OCI-M1 (cell line): ENCODE measurements around the gene NOL3.

ENCODE experiments used
- DNase-seq: peaks from one replicate; lab custom pipeline; 2025; lab: John Stamatoyannopoulos, UW

NOL3 gene

DNA sequence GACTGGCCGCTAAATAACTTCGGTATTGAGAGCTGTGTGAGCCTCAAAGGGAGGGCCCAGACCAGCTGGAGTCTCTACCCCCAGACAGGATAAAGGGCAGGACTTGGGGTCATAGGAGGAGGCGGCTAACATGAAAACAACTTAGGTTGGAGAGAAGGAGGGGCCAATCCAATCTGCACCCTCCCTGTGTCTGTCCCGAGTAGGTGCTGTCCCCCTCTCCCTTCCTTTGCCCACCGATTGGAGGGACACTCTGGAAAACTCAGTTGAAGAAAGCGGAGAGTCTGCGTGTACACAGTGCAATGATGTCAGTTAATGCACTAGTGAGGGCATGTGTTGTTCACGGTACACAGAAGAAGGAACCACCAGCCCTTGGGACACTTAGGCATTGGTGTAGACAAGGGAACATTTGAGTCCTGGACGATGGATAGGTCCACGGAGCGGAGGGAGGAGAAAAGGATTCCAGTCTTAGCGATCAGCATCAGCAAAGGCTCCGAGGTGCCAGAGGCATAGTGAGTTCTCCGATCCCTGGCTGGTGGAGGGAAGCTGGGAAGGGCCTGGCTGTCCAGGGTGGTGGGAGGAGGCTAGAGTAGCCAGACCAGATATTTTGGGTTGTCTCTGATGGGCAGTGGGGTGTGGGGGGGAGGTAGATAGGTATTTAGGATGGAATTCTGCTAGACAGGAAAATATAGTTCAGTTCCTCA, 761 bp downstream of the NOL3 start:
- no peak for DNase-seq

DNA sequence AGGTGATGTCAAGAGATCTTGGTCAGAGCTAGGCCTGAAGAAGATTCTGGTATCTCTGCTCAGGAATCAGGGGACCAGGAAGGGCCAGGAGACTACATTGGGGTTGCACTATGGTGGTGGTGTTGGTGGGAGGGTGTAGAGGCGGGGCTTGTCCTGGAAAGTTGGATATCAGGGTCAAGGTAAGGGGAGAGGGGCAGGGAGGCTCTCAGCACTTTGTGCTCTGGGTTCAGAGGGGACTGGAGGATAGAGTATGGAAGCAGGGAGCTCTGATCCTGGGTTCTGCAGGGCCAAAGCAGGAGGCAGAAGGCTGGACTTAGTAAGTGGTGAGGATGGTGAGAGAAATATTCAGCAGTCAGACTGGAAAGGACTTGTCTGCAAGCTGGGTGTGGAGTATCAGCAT, 3.0 kb downstream of the NOL3 start:
- no peak for DNase-seq

DNA sequence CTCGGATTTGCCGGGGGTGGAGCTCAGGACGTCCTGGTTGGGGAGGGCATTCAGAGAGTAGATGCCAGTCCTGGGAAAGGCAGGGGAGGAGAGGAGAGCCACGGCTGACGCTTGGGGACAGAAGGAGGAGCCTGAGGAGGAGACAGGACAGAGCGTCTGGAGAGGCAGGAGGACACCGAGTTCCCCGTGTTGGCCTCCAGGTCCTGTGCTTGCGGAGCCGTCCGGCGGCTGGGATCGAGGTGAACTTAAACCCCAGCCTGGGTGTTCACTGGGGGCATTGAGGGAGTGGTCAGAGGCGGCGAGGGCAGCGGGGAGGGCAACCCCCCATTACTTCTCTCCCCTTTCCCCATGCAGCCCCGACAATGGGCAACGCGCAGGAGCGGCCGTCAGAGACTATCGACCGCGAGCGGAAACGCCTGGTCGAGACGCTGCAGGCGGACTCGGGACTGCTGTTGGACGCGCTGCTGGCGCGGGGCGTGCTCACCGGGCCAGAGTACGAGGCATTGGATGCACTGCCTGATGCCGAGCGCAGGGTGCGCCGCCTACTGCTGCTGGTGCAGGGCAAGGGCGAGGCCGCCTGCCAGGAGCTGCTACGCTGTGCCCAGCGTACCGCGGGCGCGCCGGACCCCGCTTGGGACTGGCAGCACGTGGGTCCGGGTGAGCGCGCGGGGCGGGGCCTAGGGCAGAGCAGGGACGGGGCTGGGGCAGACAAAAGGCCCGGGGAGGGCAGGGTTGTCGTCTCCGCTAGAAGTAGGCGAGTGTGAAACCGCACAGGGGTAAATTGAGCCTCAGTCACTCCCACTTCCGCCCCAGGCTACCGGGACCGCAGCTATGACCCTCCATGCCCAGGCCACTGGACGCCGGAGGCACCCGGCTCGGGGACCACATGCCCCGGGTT, 3.7 kb downstream of the NOL3 start:
- peak; percentile 56 for DNase-seq

DNA sequence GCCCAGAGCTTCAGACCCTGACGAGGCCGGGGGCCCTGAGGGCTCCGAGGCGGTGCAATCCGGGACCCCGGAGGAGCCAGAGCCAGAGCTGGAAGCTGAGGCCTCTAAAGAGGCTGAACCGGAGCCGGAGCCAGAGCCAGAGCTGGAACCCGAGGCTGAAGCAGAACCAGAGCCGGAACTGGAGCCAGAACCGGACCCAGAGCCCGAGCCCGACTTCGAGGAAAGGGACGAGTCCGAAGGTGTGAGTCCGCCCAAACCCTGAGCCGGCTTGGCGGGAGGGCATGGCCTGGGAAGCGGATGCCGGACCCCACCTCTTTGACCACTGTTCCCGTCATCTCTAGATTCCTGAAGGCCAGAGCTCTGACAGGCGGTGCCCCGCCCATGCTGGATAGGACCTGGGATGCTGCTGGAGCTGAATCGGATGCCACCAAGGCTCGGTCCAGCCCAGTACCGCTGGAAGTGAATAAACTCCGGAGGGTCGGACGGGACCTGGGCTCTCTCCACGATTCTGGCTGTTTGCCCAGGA, 4.4 kb downstream of the NOL3 start:
- no peak for DNase-seq

DNA sequence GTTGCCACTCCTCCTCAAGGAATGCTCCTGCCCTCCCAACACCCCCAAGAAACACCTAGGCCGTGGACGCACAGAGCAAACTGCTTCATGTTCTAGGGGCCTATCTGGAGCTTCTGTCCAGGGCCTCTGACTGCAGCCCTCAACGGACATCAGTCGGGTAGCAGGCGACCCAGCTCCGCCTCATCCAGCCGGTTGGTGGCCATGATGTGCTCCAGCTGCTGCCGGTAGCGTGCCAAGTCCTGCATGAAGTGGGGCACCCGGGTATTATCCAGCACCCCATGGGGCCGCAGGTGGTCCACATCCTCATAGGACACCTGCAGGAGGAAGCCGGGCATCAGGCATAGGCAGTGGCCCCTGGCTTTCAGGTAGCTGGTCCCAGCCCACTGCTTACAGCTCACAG, 6.3 kb downstream of the NOL3 start:
- no peak for DNase-seq

DNA sequence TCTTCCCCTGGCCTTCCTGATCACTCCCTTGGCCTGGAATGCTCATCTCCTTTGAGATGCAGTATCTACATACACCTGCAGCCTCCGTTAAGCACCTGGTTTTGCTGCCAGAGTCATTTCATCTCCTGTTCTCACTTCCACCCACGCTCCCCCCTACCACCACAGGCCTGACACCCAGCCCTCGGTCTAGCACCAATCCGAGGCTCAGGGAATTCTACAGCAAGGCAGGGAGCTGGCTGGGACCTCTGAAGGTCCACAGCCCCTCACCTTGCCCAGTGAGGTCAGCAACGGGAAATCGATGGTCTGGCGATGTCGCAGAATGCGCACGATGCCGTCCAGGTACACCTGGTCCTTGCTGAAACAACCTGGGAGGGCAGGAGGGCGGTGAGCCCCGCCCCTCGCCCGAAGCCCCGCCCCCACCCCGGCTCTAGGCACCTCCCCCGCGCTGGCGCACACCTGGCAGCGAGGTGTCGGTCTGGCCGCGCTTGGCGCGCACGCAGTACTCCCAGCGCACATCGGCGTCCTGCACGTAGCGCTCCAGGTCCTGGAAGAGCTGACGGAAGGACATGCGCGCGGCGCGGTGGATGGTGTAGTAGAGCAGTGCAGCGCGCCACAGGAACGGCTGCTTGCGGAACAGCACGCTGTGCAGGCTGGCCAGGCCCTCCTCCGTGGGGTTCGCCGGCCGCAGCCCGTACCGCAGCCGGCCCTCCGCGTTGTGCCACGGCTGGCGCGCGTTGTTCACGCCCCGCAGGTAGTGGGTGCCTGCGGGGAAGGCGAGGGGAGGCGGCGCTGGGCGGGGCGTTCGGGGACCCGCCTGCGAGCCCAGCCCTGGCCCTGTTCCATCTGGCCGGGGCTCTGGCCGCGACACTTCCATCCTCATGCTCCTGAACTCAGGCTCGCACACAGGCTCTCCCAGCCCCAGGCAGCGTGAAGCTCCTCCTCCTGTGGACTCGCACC, 7.7 kb downstream of the NOL3 start:
- DNase-seq, result peak; percentile 39

DNA sequence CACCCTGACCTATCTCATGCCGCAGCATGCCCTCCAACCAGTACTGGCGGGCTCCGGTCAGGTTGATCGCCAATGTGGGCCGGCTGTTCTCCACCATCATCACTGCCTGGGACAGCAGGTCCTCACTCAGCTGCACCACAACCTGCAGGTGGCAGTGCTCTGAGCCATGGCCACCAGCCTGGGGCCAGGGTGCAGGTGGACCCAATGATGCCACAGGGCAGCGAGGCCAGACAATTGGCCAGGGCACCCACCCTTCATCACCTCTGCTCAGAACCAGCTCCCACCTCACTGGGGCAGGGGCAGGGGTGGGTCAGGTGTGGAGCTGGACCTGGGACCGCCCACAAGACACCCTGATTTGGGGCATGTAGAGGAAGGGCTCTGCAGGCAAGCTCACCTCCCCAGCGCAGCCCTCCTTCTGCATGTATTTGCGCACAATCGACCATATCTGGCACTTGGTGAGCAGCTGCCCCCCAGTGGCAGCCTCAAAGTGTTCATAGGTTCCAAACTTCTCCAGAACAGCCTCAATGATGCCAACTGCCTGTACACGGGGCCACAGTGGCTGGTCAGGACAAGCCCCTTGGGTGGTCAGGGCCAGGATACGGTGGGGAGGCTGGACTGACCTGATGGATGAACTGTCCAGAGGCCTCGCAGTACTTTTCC, 9.2 kb downstream of the NOL3 start:
- DNase-seq, result peak; percentile 22

DNA sequence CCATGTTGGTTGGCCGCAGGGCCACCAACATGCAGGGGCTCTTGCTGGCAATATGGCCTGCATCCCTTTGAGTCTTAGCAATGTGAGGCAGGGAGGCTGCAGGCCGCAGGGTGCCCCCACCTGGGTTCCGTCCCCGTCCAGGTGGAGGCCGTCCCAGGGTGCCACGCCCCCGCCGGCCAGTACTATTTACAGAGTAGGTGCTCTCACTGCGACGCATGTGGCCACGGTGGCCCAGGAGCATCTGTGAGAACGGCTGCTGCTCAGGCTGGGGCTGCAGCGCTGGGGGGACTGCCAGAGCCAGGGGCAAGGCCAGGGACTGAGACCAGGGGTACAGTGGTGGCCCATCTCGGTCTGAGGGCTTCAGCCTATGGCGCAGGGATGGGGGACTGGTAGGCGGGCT, 9.8 kb downstream of the NOL3 start:
- no peak for DNase-seq

DNA sequence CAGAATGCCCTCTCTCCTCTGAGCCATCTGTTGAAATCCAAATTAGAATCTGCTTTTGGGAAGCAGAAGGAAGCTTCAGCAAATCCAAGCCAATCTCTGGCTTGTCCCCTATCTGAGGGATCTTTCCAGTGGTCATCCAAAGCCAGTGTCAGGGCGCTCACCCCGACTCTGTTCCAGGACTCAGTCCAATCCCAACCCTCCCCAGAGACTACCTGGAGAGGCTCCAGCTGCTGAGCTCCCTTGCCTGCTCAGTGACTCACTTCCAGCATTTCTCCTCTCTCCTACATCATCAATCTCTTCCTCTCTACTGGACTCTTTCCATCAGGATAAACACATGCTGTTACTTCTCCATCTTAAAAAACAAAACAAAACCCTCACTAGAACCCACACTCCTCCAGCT, 11.0 kb downstream of the NOL3 start:
- no peak for DNase-seq

DNA sequence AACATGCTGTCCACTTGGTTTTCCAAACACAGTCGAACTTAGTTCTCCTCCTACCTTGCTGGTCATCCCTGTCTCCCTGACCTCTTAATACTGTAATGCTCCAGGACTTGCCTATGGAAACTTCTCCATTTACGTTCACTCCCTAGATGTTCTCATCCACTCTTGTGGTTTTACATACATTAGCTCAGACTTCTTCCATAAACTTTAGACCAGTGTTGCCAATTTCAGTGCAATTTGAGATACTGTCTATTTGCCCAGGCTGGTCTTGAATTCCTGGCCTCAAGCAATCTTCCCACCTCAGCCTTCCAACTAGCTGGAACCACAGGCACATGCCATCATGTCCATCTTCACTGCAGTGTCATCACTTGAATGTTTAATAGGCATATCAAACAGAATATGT, 11.9 kb downstream of the NOL3 start:
- DNase-seq, result no peak

DNA sequence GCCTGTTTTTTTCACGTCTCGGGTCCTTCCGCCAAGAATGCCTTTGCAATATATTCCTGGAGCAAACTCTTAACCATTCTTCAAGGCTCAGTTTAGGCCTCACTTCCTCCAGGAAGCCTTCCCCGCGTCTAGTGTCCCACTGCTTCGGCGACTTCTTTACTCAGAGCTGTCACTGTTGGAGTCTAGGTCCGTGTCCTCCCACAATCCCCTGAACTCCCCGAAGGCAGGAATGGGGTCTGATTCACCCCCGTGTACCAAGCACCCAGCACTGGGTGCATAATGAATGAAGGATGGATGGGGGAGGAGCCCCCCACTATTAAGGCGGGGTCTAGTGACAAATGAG, 12.9 kb downstream of the NOL3 start:
- no peak for DNase-seq

DNA sequence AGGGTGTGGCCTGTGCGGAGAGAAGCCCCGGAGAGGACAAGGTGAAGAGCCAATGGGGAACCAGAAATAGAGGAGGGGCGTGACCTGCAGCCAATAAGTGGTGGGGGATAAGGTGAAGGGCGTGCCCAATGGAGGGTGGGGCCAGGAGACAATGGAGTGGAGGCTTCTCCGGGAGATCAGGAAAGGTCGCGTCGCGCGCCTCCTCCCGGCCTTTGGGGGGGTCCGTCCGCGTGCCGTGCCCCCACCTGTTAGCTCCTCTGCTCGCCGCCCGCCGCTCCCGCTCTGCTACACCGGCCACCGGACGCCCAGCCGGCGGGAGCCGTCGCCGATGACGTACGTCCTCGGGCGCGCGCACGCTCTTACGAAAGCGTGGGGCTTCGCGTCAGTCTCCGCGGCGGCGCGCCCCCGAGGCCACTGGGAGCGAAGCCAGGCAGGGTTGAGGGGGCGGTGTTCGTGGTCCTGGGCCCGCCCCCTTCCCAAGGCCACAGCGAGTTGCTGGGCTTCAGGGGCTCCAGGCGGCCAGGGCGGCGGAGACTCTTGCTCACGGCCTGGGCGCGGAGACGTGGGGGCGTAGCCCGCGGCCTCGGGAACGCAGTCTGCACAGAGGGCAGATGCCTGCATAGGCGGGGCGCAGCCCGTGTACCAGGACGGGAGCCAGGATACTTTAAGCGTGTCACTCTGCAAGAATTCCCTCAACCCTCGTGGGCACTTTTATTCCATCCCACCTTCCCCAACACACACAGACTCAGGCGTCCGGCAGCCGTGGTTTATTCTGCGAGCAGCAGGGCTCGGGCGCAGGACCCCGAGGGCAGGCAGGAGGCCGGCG, 13.5 kb downstream of the NOL3 start, which contains the start of gene MATCAP1:
Gene MATCAP1, minus strand, starts transcription at position 337 of the 826 bp plus-strand sequence. CDS start 3,353 bp downstream, outside the sequence.
- DNase-seq, result peak; percentile 97

DNA sequence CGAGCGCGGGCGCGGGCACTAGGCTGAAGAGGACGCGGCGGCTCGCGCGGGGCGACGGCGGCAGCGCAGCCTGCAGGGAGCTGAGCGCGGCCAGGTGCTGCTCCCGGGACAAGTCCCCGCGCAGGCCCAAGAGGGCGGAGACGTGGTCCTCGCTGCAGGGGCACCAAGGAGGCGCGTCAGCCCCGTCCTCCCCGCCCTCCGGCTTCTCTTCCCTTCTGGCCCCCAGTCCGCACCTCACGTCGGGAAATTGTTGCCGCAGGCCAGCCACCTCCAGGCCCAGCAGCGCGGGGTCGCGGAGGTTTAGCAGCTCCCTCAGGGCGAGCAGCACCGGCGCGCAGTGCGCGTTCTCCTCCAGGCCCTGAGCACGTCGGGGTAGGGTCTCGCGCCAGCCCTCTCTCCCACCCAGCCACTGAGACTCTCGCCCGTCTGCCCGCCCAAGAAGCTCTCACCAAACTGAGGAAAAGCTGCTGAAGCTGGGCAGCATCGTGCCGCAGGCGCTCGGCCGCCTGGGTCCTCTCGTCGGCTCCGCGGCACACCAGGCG, 14.2 kb downstream of the NOL3 start:
- DNase-seq, result no peak

DNA sequence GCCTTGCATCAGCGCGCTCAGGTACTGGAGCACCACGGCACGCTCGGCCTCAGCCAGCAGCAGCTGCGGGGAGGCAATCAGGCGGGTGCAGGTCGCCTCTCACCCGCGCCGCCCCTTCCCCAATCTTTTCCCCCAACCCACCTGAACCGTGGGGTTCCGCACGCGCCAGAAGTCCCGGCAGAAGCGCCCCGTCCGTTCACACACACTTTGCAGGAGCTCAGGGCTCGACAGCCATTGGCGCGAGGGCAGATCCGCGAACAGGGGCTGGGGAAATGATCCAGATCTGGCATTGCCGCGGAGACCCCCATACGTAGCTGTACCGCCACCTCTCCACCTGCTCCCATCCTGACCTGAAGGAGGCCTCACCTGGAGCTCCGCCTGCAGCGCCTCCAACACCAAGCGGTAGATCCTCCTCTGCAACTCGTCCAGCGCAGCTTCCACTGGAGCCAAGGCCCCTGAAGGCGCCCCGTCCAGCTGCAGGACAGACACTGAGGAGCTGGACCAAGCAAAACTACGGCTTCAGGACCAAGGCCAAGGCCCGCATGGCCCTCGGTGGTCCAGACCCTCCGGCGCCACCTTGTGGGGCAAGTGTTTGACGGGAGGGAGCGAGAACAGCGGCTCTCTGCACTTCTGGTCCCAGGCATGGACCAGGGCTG, 14.8 kb downstream of the NOL3 start:
- DNase-seq, result peak; percentile 94

DNA sequence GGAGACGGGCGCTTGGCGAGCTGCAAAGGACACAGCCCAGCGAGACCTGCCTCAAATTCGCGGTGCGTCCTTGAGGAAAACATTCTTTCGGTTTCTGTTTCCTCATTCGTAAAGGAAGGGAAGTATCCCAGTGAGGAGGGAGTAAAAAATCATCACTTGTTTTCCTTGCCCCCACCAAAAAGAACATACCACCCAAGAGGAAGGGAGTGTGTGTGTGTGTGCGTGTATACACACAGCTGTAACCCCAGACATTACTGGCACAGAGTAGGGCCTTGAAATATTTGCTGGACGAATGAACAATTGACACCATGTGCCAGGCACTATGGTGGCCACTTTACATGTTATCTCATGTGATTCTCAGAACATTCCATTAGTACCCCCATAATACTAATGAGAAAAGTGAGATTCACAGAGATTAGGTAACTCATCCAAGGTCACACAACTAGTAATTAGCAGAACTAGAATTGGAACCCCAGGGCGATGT, 15.4 kb downstream of the NOL3 start:
- DNase-seq, result no peak

DNA sequence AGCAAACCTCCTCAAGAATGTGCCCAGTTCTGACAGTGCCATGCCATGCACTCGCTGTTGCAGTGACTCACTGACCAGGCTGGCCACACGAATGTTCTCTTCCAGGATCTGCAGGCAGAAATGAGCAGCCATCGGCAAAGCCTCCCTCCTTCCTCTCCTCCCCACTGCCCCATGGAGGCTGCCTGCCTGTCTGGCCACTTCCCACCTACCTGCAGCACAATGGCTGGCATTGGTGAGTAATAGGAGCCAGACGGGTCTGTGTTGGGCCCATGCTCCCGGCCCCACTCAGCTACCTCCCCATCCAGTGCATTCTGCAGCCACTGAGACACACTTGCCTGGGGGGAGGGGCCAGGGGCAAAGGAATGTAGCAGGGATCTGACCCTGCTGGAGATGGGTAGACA, 16.2 kb downstream of the NOL3 start:
- no peak for DNase-seq

DNA sequence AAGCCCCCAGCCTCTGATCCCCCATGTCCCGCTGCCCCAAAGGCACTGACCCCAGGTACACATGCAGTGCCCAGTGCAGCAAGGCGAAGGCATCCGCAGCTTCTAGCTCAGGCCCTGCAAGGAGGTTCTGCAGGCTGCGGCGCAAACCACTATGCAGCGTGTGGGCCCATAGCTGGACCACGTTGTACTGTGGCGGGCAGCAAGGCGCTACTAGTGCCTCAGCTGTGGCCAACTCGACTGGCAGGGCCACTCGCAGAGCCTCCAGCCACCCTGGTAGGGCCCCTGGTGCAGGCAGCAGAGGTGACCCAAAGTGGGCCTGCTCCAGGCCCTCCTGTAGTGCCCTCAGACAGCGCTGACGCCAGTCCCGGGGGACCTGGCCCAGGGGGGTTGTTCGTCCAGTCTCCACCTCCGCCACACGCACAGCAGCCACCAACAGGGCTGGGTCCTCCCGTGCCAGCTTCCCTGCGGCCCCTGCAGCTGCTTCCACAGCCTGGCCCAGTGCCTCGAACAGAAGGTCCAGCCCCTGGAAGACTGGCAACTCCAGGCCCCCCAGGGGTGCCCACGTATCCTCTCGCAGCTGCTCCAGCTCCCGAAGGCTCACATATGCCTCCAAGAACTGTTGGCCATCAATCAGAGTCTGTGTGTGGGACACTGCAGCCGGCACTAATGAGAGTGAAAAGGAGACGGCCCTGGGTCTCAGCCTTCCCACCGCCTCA, 17.0 kb downstream of the NOL3 start:
- no peak for DNase-seq

DNA sequence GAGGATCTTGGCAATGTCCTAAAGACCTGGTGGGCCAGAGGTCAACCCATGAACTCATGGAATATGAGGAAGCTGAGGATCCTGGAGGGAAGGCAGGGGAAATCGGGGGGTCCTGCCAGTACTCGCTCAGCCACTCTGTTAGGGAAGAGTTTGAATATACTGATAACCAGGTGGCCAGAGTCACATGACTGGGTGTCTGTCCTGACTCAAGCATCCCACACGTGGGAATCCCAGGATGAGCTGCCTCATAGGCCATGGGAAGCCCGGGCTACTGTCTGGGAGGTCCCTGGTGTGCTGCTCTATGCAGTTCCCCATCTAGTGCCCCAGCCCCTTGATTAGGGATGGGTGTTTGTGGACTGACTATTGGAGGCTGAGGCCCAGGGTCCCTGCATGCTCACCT, 18.0 kb downstream of the NOL3 start:
- no peak for DNase-seq

DNA sequence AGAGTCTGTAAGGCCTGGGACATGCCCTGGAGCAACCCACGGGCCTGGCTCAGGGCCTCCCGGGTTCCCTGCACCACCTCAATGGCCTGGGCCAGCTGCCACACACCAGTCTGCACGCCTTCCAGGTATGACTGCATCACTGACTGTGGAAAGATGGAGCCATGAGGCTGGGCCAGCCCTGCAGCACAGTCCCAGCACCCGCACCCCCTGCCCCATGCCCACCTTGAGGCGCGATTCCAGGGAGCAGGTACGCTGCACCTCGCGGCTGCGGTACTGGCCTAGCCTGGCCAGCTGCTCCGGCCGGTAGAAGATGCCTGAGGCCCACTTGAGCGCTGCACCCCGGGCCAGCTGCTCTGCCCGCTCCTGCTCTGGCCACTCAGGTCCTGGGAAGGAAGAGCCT, 18.5 kb downstream of the NOL3 start:
- no peak for DNase-seq
